Measurements from ENCODE around the gene USP10. TPM values are rescaled to one million over a fixed set of nuclear protein-coding genes. Genes with fewer than 3 reads are reported as not detected.

The USP10 gene
- total and polyA plus RNA-seq, 5 experiments from 2014 or later = 61.3 to 89.8 (median 80.7) TPM

Other genes starting within 250 kb of the USP10 start
- gene MEAK7, start 195.3 kb upstream of the USP10 start, total RNA-seq = 1 to 10 TPM; 7.1 to 8.9 TPM
- 1 to 10 TPM; 3.7 to 6.7 (median 4.6) TPM for gene MEAK7, start 195.3 kb upstream of the USP10 start, polyA plus RNA-seq
- 100 to 1,000 TPM in 1 of 2 experiments, 10 to 100 TPM in 1; 99.1 to 101 TPM for gene COTL1, start 81.9 kb upstream of the USP10 start, total RNA-seq
- 100 to 1,000 TPM; 341 to 512 (median 425) TPM for gene COTL1, start 81.9 kb upstream of the USP10 start, polyA plus RNA-seq
- 100 to 1,000 TPM; 151 to 157 TPM for gene KLHL36, start 51.5 kb upstream of the USP10 start, total RNA-seq
- 10 to 100 TPM; 27.4 to 50.3 (median 32.0) TPM for gene KLHL36, start 51.5 kb upstream of the USP10 start, polyA plus RNA-seq
- gene CRISPLD2, start 120.0 kb downstream of the USP10 start, total RNA-seq = not detected
- gene CRISPLD2, start 120.0 kb downstream of the USP10 start, polyA plus RNA-seq = under 1 TPM; 0.05 to 0.24 (median 0.07) TPM

Data from naive thymus-derived CD8-positive, alpha-beta T cell (primary cell).